GM23338 (cell line): Measurements from ENCODE around the gene RGP1. TPM values are rescaled to one million over a fixed set of nuclear protein-coding genes. Genes with fewer than 3 reads are reported as not detected.

ENCODE experiments used
- ATAC-seq: fragments of 200-7000 bp; cut with Tn5 transposase; 3 replicates; pipeline ENCODE4 v1.9.1; 2020
- DNase-seq: peaks from one replicate; pipeline ENCODE4 v3.0.0-alpha.2; 2015; ENCODE audit warnings: low spot score
- H2AFZ ChIP-seq: fragments of 200-600 bp; sonication (generic); 2 replicates; pipeline ENCODE4 v1.8.0; 2016; ENCODE audit warnings: antibody characterized with exemption, mild to moderate bottlenecking, moderate library complexity
- H3F3A ChIP-seq: fragments of 200-600 bp; sonication (generic); replicated peaks from 2 replicates; pipeline ENCODE4 v1.8.0; 2017; ENCODE audit warnings: antibody characterized with exemption, mixed run types, low read depth
- H3K27ac ChIP-seq: fragments of 200-600 bp; sonication (generic); 2 replicates; pipeline ENCODE4 v1.6.1; 2016; ENCODE audit warnings: low read depth
- H3K27me3 ChIP-seq: fragments of 200-600 bp; sonication (generic); 2 replicates; pipeline ENCODE4 v1.8.0; 2016; ENCODE audit warnings: mild to moderate bottlenecking, mixed run types, moderate library complexity; ENCODE audit not compliant: insufficient read depth
- H3K36me3 ChIP-seq: fragments of 200-600 bp; sonication (generic); 2 replicates; pipeline ENCODE4 v1.8.0; 2016; ENCODE audit warnings: mild to moderate bottlenecking; ENCODE audit not compliant: insufficient read depth
- H3K4me1 ChIP-seq: fragments of 200-600 bp; sonication (generic); 2 replicates; pipeline ENCODE4 v1.8.0; 2016; ENCODE audit warnings: mild to moderate bottlenecking, moderate library complexity; ENCODE audit not compliant: insufficient read depth
- H3K4me2 ChIP-seq: fragments of 200-600 bp; sonication (generic); 2 replicates; pipeline ENCODE4 v1.7.1; 2017; ENCODE audit warnings: mixed run types
- H3K4me3 ChIP-seq: fragments of 200-600 bp; sonication (generic); 2 replicates; pipeline ENCODE4 v1.6.1; 2016; ENCODE audit warnings: mixed run types
- H3K79me2 ChIP-seq: fragments of 200-600 bp; sonication (generic); replicated peaks from 2 replicates; pipeline ENCODE4 v1.8.0; 2017; ENCODE audit warnings: mild to moderate bottlenecking; ENCODE audit not compliant: insufficient read depth
- H3K9me2 ChIP-seq: fragments of 200-600 bp; sonication (generic); 2 replicates; pipeline ENCODE4 v1.8.0; 2017; ENCODE audit not compliant: insufficient read depth
- H4K20me1 ChIP-seq: fragments of 200-600 bp; sonication (generic); replicated peaks from 2 replicates; pipeline ENCODE4 v1.8.0; 2017; ENCODE audit warnings: mild to moderate bottlenecking; ENCODE audit not compliant: insufficient read depth
- H3K27ac Mint-ChIP-seq: 2 replicates; pipeline ENCODE4 v1.8.0; 2020; ENCODE audit warnings: inconsistent platforms, mild to moderate bottlenecking, moderate library complexity, mixed read lengths
- H3K27me3 Mint-ChIP-seq: 3 replicates; pipeline ENCODE4 v1.8.0; 2022; ENCODE audit warnings: low read depth, mild to moderate bottlenecking, moderate library complexity, mixed read lengths, inconsistent platforms; ENCODE audit not compliant: insufficient read depth, poor library complexity
- H3K36me3 Mint-ChIP-seq: 3 replicates; pipeline ENCODE4 v1.8.0; 2021; ENCODE audit warnings: low read depth, mild to moderate bottlenecking, inconsistent platforms, moderate library complexity, mixed read lengths
- H3K4me1 Mint-ChIP-seq: 3 replicates; pipeline ENCODE4 v1.8.0; 2020; ENCODE audit warnings: mild to moderate bottlenecking, inconsistent platforms, mixed read lengths
- H3K4me3 Mint-ChIP-seq: 3 replicates; pipeline ENCODE4 v1.8.0; 2021; ENCODE audit warnings: moderate library complexity, mild to moderate bottlenecking, inconsistent platforms, mixed read lengths
- H3K9me3 Mint-ChIP-seq: 3 replicates; pipeline ENCODE4 v1.8.0; 2020; ENCODE audit warnings: moderate library complexity, mild to moderate bottlenecking, inconsistent platforms, mixed read lengths
- CREB1 ChIP-seq: fragments of 250-450 bp; sonication (Bioruptor Pico); IDR thresholded peaks from 2 replicates; pipeline ENCODE4 v1.5.0; 2020; ENCODE audit warnings: low read depth, mild to moderate bottlenecking, moderate library complexity
- CTCF ChIP-seq, 2 experiments: fragments of 200-600 bp in 1 of 2; sonication (generic) in 1 of 2; conservative IDR thresholded peaks; 2 replicates each; pipeline versions ENCODE4 v1.5.1 to v1.6.1; 2016 to 2017; ENCODE audit warnings: antibody characterized with exemption in 2 of 2, low read depth in 2 of 2, mild to moderate bottlenecking in 2 of 2, moderate library complexity in 1 of 2
- ETS1 ChIP-seq: IDR thresholded peaks from 2 replicates; pipeline ENCODE4 v1.6.1; 2016; ENCODE audit warnings: antibody characterized with exemption
- EZH2 ChIP-seq: fragments of 200-600 bp; sonication (generic); IDR thresholded peaks from one replicate; pipeline ENCODE4 v1.8.0; 2017; ENCODE audit warnings: antibody characterized with exemption, mild to moderate bottlenecking, low read depth; ENCODE audit not compliant: unreplicated experiment
- EZH2phosphoT487 ChIP-seq: fragments of 200-600 bp; sonication (generic); IDR thresholded peaks from one replicate; pipeline ENCODE4 v1.8.1; 2018; ENCODE audit warnings: antibody characterized with exemption; ENCODE audit not compliant: unreplicated experiment
- JUNB ChIP-seq: IDR thresholded peaks from one replicate; pipeline ENCODE4 v1.6.1; 2016; ENCODE audit warnings: antibody characterized with exemption; ENCODE audit not compliant: unreplicated experiment
- NANOG ChIP-seq: IDR thresholded peaks from 2 replicates; pipeline ENCODE4 v1.6.1; 2016; ENCODE audit warnings: antibody characterized with exemption, borderline replicate concordance
- POLR2AphosphoS5 ChIP-seq: IDR thresholded peaks from 2 replicates; pipeline ENCODE4 v1.6.1; 2016; ENCODE audit warnings: antibody characterized with exemption, low read depth
- REST ChIP-seq: IDR thresholded peaks from one replicate; pipeline ENCODE4 v1.6.1; 2018; ENCODE audit warnings: antibody characterized with exemption; ENCODE audit not compliant: unreplicated experiment
- STAT1 ChIP-seq: IDR thresholded peaks from one replicate; pipeline ENCODE4 v1.6.1; 2016; ENCODE audit warnings: antibody characterized with exemption; ENCODE audit not compliant: unreplicated experiment
- ZNF331 ChIP-seq: fragments of 250-450 bp; sonication (Bioruptor Pico); IDR thresholded peaks from 2 replicates; pipeline ENCODE4 v1.5.0; 2020; ENCODE audit warnings: low read depth, mild to moderate bottlenecking, moderate library complexity
- polyA plus RNA-seq: library from polyadenylated mRNA; unstranded; fragments of >200 nt; fragmentation: Nextera tagmentation; extraction: Ambion mirVana; gene quantifications from 2 replicates; pipeline ENCODE4 v1.2.1, GENCODE V29; 2016
- total RNA-seq: library from RNA; depleted of rRNA; stranded (reverse); fragments of >200 nt; shearing (Covaris generic); gene quantifications from 2 replicates; pipeline ENCODE4 v1.2.3, GENCODE V29; 2014

Gene RGP1
- total and polyA plus RNA-seq, 2 experiments from 2014 or later: 2.8 to 16.0 TPM

GRCh38 chr9:35718721-35719511, 30.2 kb upstream of the RGP1 start:
- ATAC-seq: no peak
- Histone ChIP-seq H3K4me1 (no peaks in the 10 kb centered on the region), H3K4me2 (no peak overlapping the region), H3K27ac (no peak overlapping the region), H3F3A (no peaks in the 10 kb centered on the region), H4K20me1 (no peaks in the 10 kb centered on the region; the same call in 1 of the 2 replicates), H3K36me3 (peaks cover 51% of the 10 kb centered on the region), H3K4me3 (no peak overlapping the region), H3K9me2 (no peaks in the 10 kb centered on the region), H3K79me2 (no peaks in the 10 kb centered on the region), H3K27me3 (no peaks in the 10 kb centered on the region), H2AFZ (no peak overlapping the region)
- H3K27ac Mint-ChIP-seq: no peak overlapping the region
- H3K36me3 Mint-ChIP-seq: peaks cover 90% of the 10 kb centered on the region
- no peaks in the 10 kb centered on the region for H3K9me3 Mint-ChIP-seq
- H3K27me3 Mint-ChIP-seq: no peaks in the 10 kb centered on the region
- peaks cover 4% of the 10 kb centered on the region; the same call in 1 of the 3 replicates for H3K4me1 Mint-ChIP-seq
- TF ChIP-seq JUNB (no peak), REST (no peak), STAT1 (no peak), POLR2AphosphoS5 (no peak), NANOG (no peak), CREB1 (no peak), CTCF (conservative IDR thresholded peaks at IDR 0.05; ENCODE audit: low read depth in 2 of 2) (no peak)
- no peak overlapping the region for H3K4me3 Mint-ChIP-seq
- no peak for DNase-seq

- H3K27ac Mint-ChIP-seq: no peak overlapping the region
- no peak for TF ChIP-seq JUNB
- no peak for TF ChIP-seq STAT1
- no peak for TF ChIP-seq EZH2
- TF ChIP-seq POLR2AphosphoS5: no peak
- TF ChIP-seq ZNF331: no peak
- TF ChIP-seq EZH2phosphoT487: no peak
- no peak for TF ChIP-seq CTCF (conservative IDR thresholded peaks at IDR 0.05; ENCODE audit: low read depth in 2 of 2)
- no peak for TF ChIP-seq ETS1
- TF ChIP-seq CREB1: no peak
These were observed 29.5 kb upstream of the RGP1 start for GRCh38 chr9:35719546-35719945.

More at GRCh38 chr9:35719546-35719945, 29.5 kb upstream of the RGP1 start:
- H3F3A ChIP-seq: no peaks in the 10 kb centered on the region
- no peak for DNase-seq
- no peaks in the 10 kb centered on the region for H3K79me2 ChIP-seq
- Mint-ChIP-seq H3K27me3 (no peaks in the 10 kb centered on the region), H3K4me3 (no peak overlapping the region), H3K36me3 (peaks cover 90% of the 10 kb centered on the region), H3K9me3 (no peaks in the 10 kb centered on the region), H3K4me1 (peaks cover 4% of the 10 kb centered on the region; the same call in 1 of the 3 replicates)
- no peak for ATAC-seq
- peaks cover 55% of the 10 kb centered on the region for H3K36me3 ChIP-seq
- no peaks in the 10 kb centered on the region; the same call in 1 of the 2 replicates for H4K20me1 ChIP-seq
- H3K4me3 ChIP-seq: no peak overlapping the region
- H3K4me2 ChIP-seq: no peak overlapping the region
- H2AFZ ChIP-seq: no peak overlapping the region
- H3K9me2 ChIP-seq: no peaks in the 10 kb centered on the region
- H3K27me3 ChIP-seq: no peaks in the 10 kb centered on the region
- no peak overlapping the region for H3K27ac ChIP-seq
- H3K4me1 ChIP-seq: no peaks in the 10 kb centered on the region
